ENCODE measurements around the gene SLC12A7.
"Not testable (repeated sequence)": the region's sequence is repeated elsewhere in the genome, so short reads cannot be mapped to it uniquely, and the experiment has no call there.

Gene SLC12A7

GRCh38 chr5:1109542-1110306, 2.1 kb downstream of the SLC12A7 start:
- no peak for DNase-seq

GRCh38 chr5:1108865-1109174, 3.0 kb downstream of the SLC12A7 start:
- no peak for DNase-seq

GRCh38 chr5:1108023-1108864, 3.6 kb downstream of the SLC12A7 start:
- no peak for DNase-seq

GRCh38 chr5:1107167-1108022, 4.5 kb downstream of the SLC12A7 start:
- DNase-seq: no peak

- DNase-seq: no peak
Observed at GRCh38 chr5:1106385-1107166, 5.3 kb downstream of the SLC12A7 start.

GRCh38 chr5:1105350-1106265, 6.3 kb downstream of the SLC12A7 start:
- no peak for DNase-seq

GRCh38 chr5:1104327-1105006, 7.4 kb downstream of the SLC12A7 start:
- DNase-seq: no peak

GRCh38 chr5:1103505-1104326, 8.1 kb downstream of the SLC12A7 start:
- DNase-seq: peak; percentile 8

GRCh38 chr5:1103093-1103492, 8.8 kb downstream of the SLC12A7 start:
- DNase-seq: no peak

GRCh38 chr5:1101961-1102713, 9.7 kb downstream of the SLC12A7 start:
- DNase-seq: no peak

- DNase-seq: no peak
Observed at GRCh38 chr5:1100664-1101574, 10.9 kb downstream of the SLC12A7 start.

GRCh38 chr5:1099926-1100663, 11.8 kb downstream of the SLC12A7 start:
- no peak for DNase-seq

GRCh38 chr5:1098986-1099597, 12.8 kb downstream of the SLC12A7 start:
- no peak for DNase-seq

- not testable (repeated sequence) for DNase-seq
Observed at GRCh38 chr5:1097988-1098385, 13.9 kb downstream of the SLC12A7 start.

GRCh38 chr5:1097381-1097987, 14.4 kb downstream of the SLC12A7 start:
- no peak for DNase-seq

- no peak for DNase-seq
Observed at GRCh38 chr5:1096838-1097237, 15.0 kb downstream of the SLC12A7 start.

Measured in NCI-H2227 treated with DMSO at 0.1 percent for 48 hours (cell line).